Prostate gland (tissue), 2 donors: ENCODE data around the gene PDZRN4.

Source experiments
- POLR2AphosphoS5 ChIP-seq: sonication (generic); formaldehyde crosslinking; IDR thresholded peaks from one replicate; pipeline ENCODE4 v1.6.1; 2017; ENCODE audit warnings: antibody characterized with exemption
- TF ChIP-seq, protein P1 (sequence below), 4 experiments: fragments of 200-600 bp in 2 of 4; fragments of 450-650 bp in 2 of 4; sonication (generic) in 2 of 4; IDR thresholded peaks; 1 replicate in 3 of 4; 2 replicates in 1 of 4; pipeline ENCODE4 v1.5.1; 2016 to 2019; ENCODE audit warnings: antibody characterized with exemption in 4 of 4, mild to moderate bottlenecking in 2 of 4, moderate library complexity in 2 of 4

DNA sequence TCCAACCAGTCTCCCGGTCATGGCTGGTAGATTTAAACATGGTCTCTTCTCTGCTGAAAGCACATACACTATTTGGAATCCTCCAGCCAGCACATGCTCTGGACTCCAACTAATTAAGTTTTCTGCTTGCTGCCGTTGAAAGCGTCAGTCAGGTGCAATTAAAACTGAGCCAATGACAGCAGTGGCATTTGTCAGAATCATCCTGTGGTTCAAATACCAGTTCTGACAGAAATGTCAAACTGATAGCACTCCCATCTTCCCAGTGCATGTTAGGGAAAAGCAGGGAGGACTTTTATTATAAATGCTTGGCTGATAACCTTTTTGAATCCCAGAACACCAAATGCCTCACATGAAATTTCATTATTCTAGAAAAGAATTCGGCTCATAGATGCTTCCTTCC lies 401.8 kb downstream of the PDZRN4 start:
- TF ChIP-seq, protein P1, sequence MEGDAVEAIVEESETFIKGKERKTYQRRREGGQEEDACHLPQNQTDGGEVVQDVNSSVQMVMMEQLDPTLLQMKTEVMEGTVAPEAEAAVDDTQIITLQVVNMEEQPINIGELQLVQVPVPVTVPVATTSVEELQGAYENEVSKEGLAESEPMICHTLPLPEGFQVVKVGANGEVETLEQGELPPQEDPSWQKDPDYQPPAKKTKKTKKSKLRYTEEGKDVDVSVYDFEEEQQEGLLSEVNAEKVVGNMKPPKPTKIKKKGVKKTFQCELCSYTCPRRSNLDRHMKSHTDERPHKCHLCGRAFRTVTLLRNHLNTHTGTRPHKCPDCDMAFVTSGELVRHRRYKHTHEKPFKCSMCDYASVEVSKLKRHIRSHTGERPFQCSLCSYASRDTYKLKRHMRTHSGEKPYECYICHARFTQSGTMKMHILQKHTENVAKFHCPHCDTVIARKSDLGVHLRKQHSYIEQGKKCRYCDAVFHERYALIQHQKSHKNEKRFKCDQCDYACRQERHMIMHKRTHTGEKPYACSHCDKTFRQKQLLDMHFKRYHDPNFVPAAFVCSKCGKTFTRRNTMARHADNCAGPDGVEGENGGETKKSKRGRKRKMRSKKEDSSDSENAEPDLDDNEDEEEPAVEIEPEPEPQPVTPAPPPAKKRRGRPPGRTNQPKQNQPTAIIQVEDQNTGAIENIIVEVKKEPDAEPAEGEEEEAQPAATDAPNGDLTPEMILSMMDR (IDR thresholded peaks at IDR 0.05): no peak
- no peak for TF ChIP-seq POLR2AphosphoS5
